ENCODE measurements around the gene FGF14.

The FGF14 gene

GRCh38 chr13:101661839-101662238, 740.0 kb downstream of the FGF14 start:
- no peak for DNase-seq (ENCODE audit: low read depth in 3 of 3)
